B cell (primary cell): Measurements from ENCODE around the gene SDHAF2. TPM values are rescaled to one million over a fixed set of nuclear protein-coding genes. Genes with fewer than 3 reads are reported as not detected.

ENCODE experiments used
- ATAC-seq: fragments of 200-7000 bp; cut with Tn5 transposase; one replicate; pipeline ENCODE4 v1.10.0; 2021; ENCODE audit warnings: low read depth, mild to moderate bottlenecking, moderate number of reproducible peaks, moderate library complexity
- CTCF ChIA-PET: fragments of 350-600 bp; sonication (Branson Sonifier 250); formaldehyde crosslinking; loops from one replicate; lab custom pipeline; 2021; ENCODE audit warnings: antibody characterized with exemption, inconsistent platforms; lab: Charles Lee
- POLR2A ChIA-PET: fragments of 350-600 bp; sonication (Branson Sonifier 250); formaldehyde crosslinking; loops from one replicate; lab custom pipeline; 2021; ENCODE audit warnings: antibody characterized with exemption; lab: Charles Lee
- DNase-seq: peaks from one replicate; pipeline ENCODE4 v3.0.0; 2013
- H2AFZ ChIP-seq: 2 replicates; pipeline ENCODE4 v1.6.1; 2012; ENCODE audit warnings: mild to moderate bottlenecking, low read depth, low read length; ENCODE audit not compliant: insufficient read depth, poor library complexity, severe bottlenecking
- H3K27ac ChIP-seq, 2 donors: 1 replicate in 1 of 2; 2 replicates in 1 of 2; pipeline ENCODE4 v1.5.1; 2012 to 2013; ENCODE audit warnings: low read length in 2 of 2, mild to moderate bottlenecking in 2 of 2, moderate library complexity in 1 of 2
- H3K27me3 ChIP-seq, 4 experiments: fragments of 200-600 bp in 1 of 4; sonication (generic) in 1 of 4; replicated peaks in 1 of 4; 1 replicate in 2 of 4; 2 replicates in 2 of 4; pipeline versions ENCODE4 v1.6.1 to v1.7.0; 2013 to 2016; ENCODE audit warnings: low read length in 3 of 4, mild to moderate bottlenecking in 2 of 4, mixed read lengths in 1 of 4, moderate library complexity in 1 of 4; ENCODE audit not compliant: insufficient read depth in 4 of 4, control insufficient read depth in 3 of 4; ENCODE audit errors: control extremely low read depth in 1 of 4
- H3K36me3 ChIP-seq, 2 experiments: replicated peaks in 1 of 2; 1 replicate in 1 of 2; 2 replicates in 1 of 2; pipeline versions ENCODE4 v1.6.1 to v1.7.1; 2013; ENCODE audit warnings: low read length in 1 of 2; ENCODE audit not compliant: insufficient read depth in 2 of 2, control insufficient read depth in 1 of 2; ENCODE audit errors: control extremely low read depth in 1 of 2, extremely low read depth in 1 of 2
- H3K4me1 ChIP-seq, 2 donors: fragments of 200-600 bp in 1 of 2; sonication (generic) in 1 of 2; 1 replicate in 1 of 2; 2 replicates in 1 of 2; pipeline versions ENCODE4 v1.5.1 to v1.6.1; 2013 to 2017; ENCODE audit warnings: low read length in 2 of 2; ENCODE audit not compliant: control insufficient read depth in 2 of 2, insufficient read depth in 2 of 2
- H3K4me2 ChIP-seq: replicated peaks from 2 replicates; pipeline ENCODE3; 2012; ENCODE audit warnings: mild to moderate bottlenecking, low read depth, low read length; ENCODE audit not compliant: poor library complexity, severe bottlenecking
- H3K4me3 ChIP-seq, 5 experiments: fragments of 200-600 bp in 1 of 5; sonication (generic) in 1 of 5; 1 replicate in 3 of 5; 2 replicates in 2 of 5; pipeline versions ENCODE4 v1.5.1 to v1.7.0; 2011 to 2016; ENCODE audit warnings: low read length in 4 of 5, mild to moderate bottlenecking in 4 of 5, low read depth in 2 of 5, control low read depth in 1 of 5, moderate library complexity in 1 of 5; ENCODE audit not compliant: insufficient read depth in 1 of 5; ENCODE audit errors: control extremely low read depth in 1 of 5, extremely low read depth in 1 of 5
- H3K79me2 ChIP-seq: fragments of 200-600 bp; sonication (generic); one replicate; pipeline ENCODE4 v1.6.0; 2016; ENCODE audit warnings: low read length; ENCODE audit not compliant: control insufficient read depth, insufficient read depth
- H3K9ac ChIP-seq: fragments of 200-600 bp; sonication (generic); 2 replicates; pipeline ENCODE4 v1.6.1; 2017; ENCODE audit warnings: mild to moderate bottlenecking, low read length, moderate library complexity
- H3K9me3 ChIP-seq, 3 donors: one replicate each; pipeline versions ENCODE4 v1.6.1 to v1.7.1; 2013; ENCODE audit warnings: low read length in 2 of 3; ENCODE audit not compliant: control insufficient read depth in 2 of 3, insufficient read depth in 1 of 3; ENCODE audit errors: control extremely low read depth in 1 of 3
- H4K20me1 ChIP-seq: 2 replicates; pipeline ENCODE4 v1.6.0; 2012; ENCODE audit warnings: mild to moderate bottlenecking, low read length; ENCODE audit not compliant: insufficient read depth, control insufficient read depth, poor library complexity, severe bottlenecking
- H3K27ac Mint-ChIP-seq: one replicate; pipeline ENCODE4 v1.8.0; 2021; ENCODE audit warnings: mixed read lengths
- H3K27me3 Mint-ChIP-seq: one replicate; pipeline ENCODE4 v1.8.0; 2021; ENCODE audit warnings: mixed read lengths
- H3K4me1 Mint-ChIP-seq: one replicate; pipeline ENCODE4 v1.8.0; 2021; ENCODE audit warnings: mixed read lengths
- H3K4me3 Mint-ChIP-seq: one replicate; pipeline ENCODE4 v1.8.0; 2021; ENCODE audit warnings: mixed read lengths
- H3K9me3 Mint-ChIP-seq: one replicate; pipeline ENCODE4 v1.8.0; 2022; ENCODE audit warnings: mixed read lengths; ENCODE audit not compliant: insufficient read depth
- CTCF ChIP-seq: fragments of 200-600 bp; IDR thresholded peaks from one replicate; pipeline ENCODE4 v1.8.0; 2022; ENCODE audit warnings: antibody characterized with exemption, mild to moderate bottlenecking
- EZH2 ChIP-seq: IDR thresholded peaks from 2 replicates; pipeline ENCODE4 v1.6.1; 2012; ENCODE audit warnings: borderline replicate concordance, low read depth, mild to moderate bottlenecking, moderate library complexity, low read length; ENCODE audit not compliant: insufficient read depth, poor library complexity, severe bottlenecking
- WGBS: methylation state at CpG from one replicate; pipeline ENCODE4 v1.1.5; 2013; ENCODE audit warnings: missing lambda C conversion rate; ENCODE audit not compliant: insufficient coverage; 5-methylcytosine and 5-hydroxymethylcytosine counted together
- intact Hi-C: fragments of 100-400 bp; cut with micrococcal nuclease; formaldehyde crosslinking; loops from one replicate; pipeline ENCODE4 v1.10.0; 2022
- polyA plus RNA-seq: library from polyadenylated mRNA; depleted of rRNA; stranded (reverse); fragments of >200 nt; gene quantifications from 2 replicates; pipeline ENCODE4 v1.2.3, GENCODE V29; 2012
- total RNA-seq, 2 donors: library from RNA; stranded (reverse); fragments of 120-200 nt in 1 of 2; gene quantifications; 1 replicate in 1 of 2; 2 replicates in 1 of 2; pipeline versions ENCODE4 v1.2.3 to v1.2.4, GENCODE V29; 2013 to 2022

SDHAF2 gene
- total and polyA plus RNA-seq, 2 donors (not counting 1 experiment from before 2014, with no cell fraction given), result 48.9 to 60.8 TPM

GRCh38 chr11:61494381-61494961 is 64.5 kb downstream of the SDHAF2 start:
- Histone ChIP-seq H3K36me3 (no peaks in the 10 kb centered on the region), H3K27me3 (no peaks in the 10 kb centered on the region), H3K79me2 (no peaks in the 10 kb centered on the region), H3K27ac (no peak overlapping the region), H3K9ac (no peak overlapping the region), H3K4me2 (no peak overlapping the region), H3K4me1 (no peaks in the 10 kb centered on the region), H4K20me1 (no peaks in the 10 kb centered on the region), H2AFZ (no peak overlapping the region), H3K4me3 (no peak overlapping the region), H3K9me3 (peaks cover 0 to 7% (median 0%) of the 10 kb centered on the region in 3 donors)
- intact Hi-C loops, result no loop called here
- no peaks in the 10 kb centered on the region for H3K9me3 Mint-ChIP-seq
- CTCF ChIA-PET, result no interaction called here
- WGBS, result 86% methylated on average over 6 of the region's 9 CpGs
- H3K4me1 Mint-ChIP-seq, result no peaks in the 10 kb centered on the region
- DNase-seq, result no peak
- peaks cover 7% of the 10 kb centered on the region for H3K27me3 Mint-ChIP-seq
- no peak overlapping the region for H3K4me3 Mint-ChIP-seq
- H3K27ac Mint-ChIP-seq, result no peak overlapping the region
- POLR2A ChIA-PET, result no interaction called here
- ATAC-seq, result no peak
- TF ChIP-seq EZH2 (no peak), CTCF (no peak)

- no peak for TF ChIP-seq EZH2
- no peak for TF ChIP-seq CTCF
- no peaks in the 10 kb centered on the region for H3K36me3 ChIP-seq
- H3K9ac ChIP-seq, result no peak overlapping the region
- H4K20me1 ChIP-seq, result no peaks in the 10 kb centered on the region
- H3K9me3 Mint-ChIP-seq, result no peaks in the 10 kb centered on the region
- peaks cover 4% of the 10 kb centered on the region for H3K27me3 Mint-ChIP-seq
- no peak overlapping the region for H3K4me2 ChIP-seq
- 86% methylated on average over 22 of the region's 26 CpGs for WGBS
- no peak overlapping the region for H3K4me3 Mint-ChIP-seq
- POLR2A ChIA-PET, result no interaction called here
- no peaks in the 10 kb centered on the region for H3K79me2 ChIP-seq
- H3K9me3 ChIP-seq, result peaks cover 0 to 4% (median 0%) of the 10 kb centered on the region in 3 donors
- ATAC-seq, result no peak
- H3K27ac ChIP-seq, result no peak overlapping the region
- no peak for DNase-seq
- CTCF ChIA-PET, result no interaction called here
- H3K27me3 ChIP-seq, result no peaks in the 10 kb centered on the region
- H3K4me3 ChIP-seq, result no peak overlapping the region
- H3K4me1 Mint-ChIP-seq, result no peaks in the 10 kb centered on the region
- intact Hi-C loops, result no loop called here
- no peaks in the 10 kb centered on the region for H3K4me1 ChIP-seq
- no peak overlapping the region for H2AFZ ChIP-seq
- H3K27ac Mint-ChIP-seq, result no peak overlapping the region
These were observed 66.1 kb downstream of the SDHAF2 start for GRCh38 chr11:61495801-61496601.
